CD14-positive monocyte (primary cell): ENCODE results near the gene STARD4. TPM values are rescaled to one million over a fixed set of nuclear protein-coding genes. Genes with fewer than 3 reads are reported as not detected.

Experiments
- DNase-seq, 3 donors: peaks; one replicate each; pipeline ENCODE4 v3.0.0-alpha.2; 2011 to 2022
- H2AFZ ChIP-seq: 2 replicates; pipeline ENCODE4 v1.6.0; 2012; ENCODE audit warnings: mild to moderate bottlenecking, low read depth, low read length, inconsistent platforms; ENCODE audit not compliant: insufficient read depth, poor library complexity, severe bottlenecking
- H3K27ac ChIP-seq, 2 donors: 1 replicate in 1 of 2; 2 replicates in 1 of 2; pipeline ENCODE4 v1.5.1; 2012 to 2013; ENCODE audit warnings: low read length in 2 of 2, control low read depth in 1 of 2, inconsistent platforms in 1 of 2, low read depth in 1 of 2, mild to moderate bottlenecking in 1 of 2
- H3K27me3 ChIP-seq, 2 donors: one replicate each; pipeline versions ENCODE4 v1.6.0 to v1.6.1; 2011 to 2013; ENCODE audit warnings: low read length in 2 of 2; ENCODE audit not compliant: control insufficient read depth in 2 of 2, insufficient read depth in 2 of 2
- H3K36me3 ChIP-seq, 2 donors: replicated peaks in 1 of 2; 1 replicate in 1 of 2; 2 replicates in 1 of 2; pipeline versions ENCODE4 v1.5.1 to v1.6.1; 2012 to 2013; ENCODE audit warnings: low read length in 2 of 2, control low read depth in 1 of 2, inconsistent platforms in 1 of 2, mild to moderate bottlenecking in 1 of 2; ENCODE audit not compliant: insufficient read depth in 2 of 2, control insufficient read depth in 1 of 2
- H3K4me1 ChIP-seq, 2 donors: 1 replicate in 1 of 2; 2 replicates in 1 of 2; pipeline versions ENCODE4 v1.5.1 to v1.6.1; 2012 to 2013; ENCODE audit warnings: low read length in 2 of 2, control low read depth in 1 of 2, inconsistent platforms in 1 of 2, mild to moderate bottlenecking in 1 of 2, moderate library complexity in 1 of 2; ENCODE audit not compliant: insufficient read depth in 2 of 2, control insufficient read depth in 1 of 2
- H3K4me2 ChIP-seq: replicated peaks from 2 replicates; pipeline ENCODE3; 2012; ENCODE audit warnings: low read length, moderate library complexity, mild to moderate bottlenecking; ENCODE audit not compliant: poor library complexity, severe bottlenecking; ENCODE audit errors: extremely low read depth
- H3K4me3 ChIP-seq, 3 experiments: fragments of 200-600 bp in 1 of 3; sonication (generic) in 1 of 3; replicated peaks in 1 of 3; 1 replicate in 2 of 3; 2 replicates in 1 of 3; pipeline ENCODE4 v1.5.1; 2011 to 2013; ENCODE audit warnings: low read length in 3 of 3, mild to moderate bottlenecking in 3 of 3, control low read depth in 2 of 3, low read depth in 2 of 3, inconsistent platforms in 1 of 3, moderate library complexity in 1 of 3
- H3K79me2 ChIP-seq: 2 replicates; pipeline ENCODE4 v1.6.0; 2012; ENCODE audit warnings: mild to moderate bottlenecking, control low read depth, inconsistent platforms, low read length, moderate library complexity; ENCODE audit not compliant: insufficient read depth
- H3K9ac ChIP-seq: 2 replicates; pipeline ENCODE4 v1.6.0; 2017; ENCODE audit warnings: low read length, mild to moderate bottlenecking; ENCODE audit not compliant: insufficient read depth, poor library complexity, severe bottlenecking
- H3K9me3 ChIP-seq, 2 donors: replicated peaks in 1 of 2; 1 replicate in 1 of 2; 2 replicates in 1 of 2; pipeline versions ENCODE4 v1.5.1 to v1.6.1; 2012 to 2013; ENCODE audit warnings: low read length in 2 of 2, control low read depth in 1 of 2; ENCODE audit not compliant: control insufficient read depth in 1 of 2, insufficient read depth in 1 of 2
- H4K20me1 ChIP-seq: 2 replicates; pipeline ENCODE4 v1.6.0; 2012; ENCODE audit warnings: mild to moderate bottlenecking, low read length, control low read depth, moderate library complexity; ENCODE audit not compliant: insufficient read depth
- H3K27ac Mint-ChIP-seq, 7 donors: one replicate each; pipeline ENCODE4 v1.8.0; 2020; ENCODE audit warnings: mild to moderate bottlenecking in 7 of 7, mixed read lengths in 7 of 7, moderate library complexity in 6 of 7, inconsistent platforms in 2 of 7
- H3K27me3 Mint-ChIP-seq, 3 donors: one replicate each; pipeline ENCODE4 v1.8.0; 2021 to 2022; ENCODE audit warnings: low read depth in 3 of 3, mild to moderate bottlenecking in 3 of 3, mixed read lengths in 3 of 3, moderate library complexity in 3 of 3, inconsistent platforms in 1 of 3
- H3K36me3 Mint-ChIP-seq, 2 donors: one replicate each; pipeline ENCODE4 v1.8.0; 2020; ENCODE audit warnings: mixed read lengths in 2 of 2, inconsistent platforms in 1 of 2, mild to moderate bottlenecking in 1 of 2
- H3K4me1 Mint-ChIP-seq: one replicate; pipeline ENCODE4 v1.8.0; 2020; ENCODE audit warnings: mild to moderate bottlenecking, mixed read lengths
- H3K4me3 Mint-ChIP-seq, 2 donors: one replicate each; pipeline ENCODE4 v1.8.0; 2020; ENCODE audit warnings: mild to moderate bottlenecking in 2 of 2, mixed read lengths in 2 of 2, moderate library complexity in 1 of 2
- H3K9me3 Mint-ChIP-seq, 7 donors: one replicate each; pipeline ENCODE4 v1.8.0; 2020 to 2022; ENCODE audit warnings: mixed read lengths in 7 of 7, mild to moderate bottlenecking in 6 of 7, moderate library complexity in 6 of 7, inconsistent platforms in 2 of 7
- CTCF ChIP-seq: fragments of 200-600 bp; IDR thresholded peaks from one replicate; pipeline ENCODE4 v1.8.0; 2022; ENCODE audit warnings: antibody characterized with exemption, mild to moderate bottlenecking
- WGBS: methylation state at CpG from one replicate; pipeline ENCODE4 v1.1.5; 2013; ENCODE audit warnings: missing lambda C conversion rate; ENCODE audit not compliant: insufficient coverage; 5-methylcytosine and 5-hydroxymethylcytosine counted together
- intact Hi-C, 2 donors: fragments of 100-400 bp; cut with micrococcal nuclease; formaldehyde crosslinking; loops; one replicate each; pipeline versions ENCODE4 v1.15.0 to v1.15.1; 2023
- polyA plus RNA-seq, 3 donors: library from polyadenylated mRNA; depleted of rRNA in 1 of 3; unstranded in 2 of 3; stranded (reverse) in 1 of 3; fragments of 300-500 nt in 2 of 3; fragments of >200 nt in 1 of 3; fragmentation: Illumina TruSeq in 2 of 3; gene quantifications; 1 replicate in 2 of 3; 2 replicates in 1 of 3; pipeline ENCODE4 v1.2.3, GENCODE V29; 2012 to 2021

The STARD4 gene
- polyA plus RNA-seq, 3 donors, result 6.4 to 7.7 (median 6.7) TPM

GRCh38 chr5:111511174-111511830, 1.0 kb downstream of the STARD4 start:
- Histone ChIP-seq H3K27me3 (no peaks in the 10 kb centered on the region), H3K4me2 (peak overlapping the region; percentile 75), H3K4me3 (peak overlapping the region; percentile 71 to 91 (median 89)), H2AFZ (peak overlapping the region; percentile 85), H3K9ac (peak overlapping the region; percentile 85), H3K27ac (peak overlapping the region in 1 of 2 donors; percentile 81), H3K79me2 (peaks cover 22% of the 10 kb centered on the region), H3K9me3 (no peaks in the 10 kb centered on the region), H3K36me3 (no peaks in the 10 kb centered on the region), H3K4me1 (peaks cover 19 to 22% of the 10 kb centered on the region in 2 donors), H4K20me1 (no peaks in the 10 kb centered on the region)
- no peak for TF ChIP-seq CTCF
- Mint-ChIP-seq H3K4me1 (peaks cover 28% of the 10 kb centered on the region), H3K27ac (peak overlapping the region in 4 of 7 donors; percentile 89 to 97 (median 94)), H3K4me3 (peak overlapping the region; percentile 97 to 98), H3K9me3 (no peaks in the 10 kb centered on the region), H3K36me3 (peaks cover 0 to 2% of the 10 kb centered on the region in 2 donors), H3K27me3 (peaks cover 0 to 2% (median 1%) of the 10 kb centered on the region in 3 donors)
- WGBS, result 0% methylated on average over 1 of the region's 2 CpGs
- peak in 1 of 3 donors; percentile 29 for DNase-seq
- intact Hi-C loops, result no loop called here

- Mint-ChIP-seq H3K27me3 (peaks cover 0 to 2% (median 1%) of the 10 kb centered on the region in 3 donors), H3K4me1 (peaks cover 28% of the 10 kb centered on the region), H3K4me3 (no peak overlapping the region), H3K36me3 (peaks cover 12 to 14% of the 10 kb centered on the region in 2 donors), H3K9me3 (no peaks in the 10 kb centered on the region), H3K27ac (no peak overlapping the region)
- H3K9ac ChIP-seq, result no peak overlapping the region
- H3K36me3 ChIP-seq, result peaks cover 7 to 12% of the 10 kb centered on the region in 2 donors
- H3K27me3 ChIP-seq, result no peaks in the 10 kb centered on the region
- DNase-seq, result no peak
- H4K20me1 ChIP-seq, result no peaks in the 10 kb centered on the region
- no peak overlapping the region for H3K4me2 ChIP-seq
- no peak overlapping the region for H2AFZ ChIP-seq
- no peak overlapping the region for H3K4me3 ChIP-seq
- H3K4me1 ChIP-seq, result peaks cover 19 to 22% of the 10 kb centered on the region in 2 donors
- H3K79me2 ChIP-seq, result peaks cover 22% of the 10 kb centered on the region
- no peaks in the 10 kb centered on the region for H3K9me3 ChIP-seq
- no peak for TF ChIP-seq CTCF
- intact Hi-C loops, result no loop called here
- WGBS, result no CpG with 5 or more reads among the region's 1 CpG
- H3K27ac ChIP-seq, result no peak overlapping the region
Measured at GRCh38 chr5:111509119-111509518, 3.2 kb downstream of the STARD4 start.
